RWPE1 (cell line): Measurements from ENCODE around the gene CUEDC2.

Experiments used
- CTCF ChIA-PET: fragments of 350-600 bp; sonication (Branson Sonifier 250); formaldehyde crosslinking; extraction: SDS; loops from one replicate; lab custom pipeline; 2021; lab: Yijun Ruan, JAX
- POLR2A ChIA-PET: fragments of 400-600 bp; formaldehyde crosslinking; extraction: SDS; loops from one replicate; lab custom pipeline; 2020; ENCODE audit warnings: antibody characterized with exemption; ENCODE audit not compliant: low non-redundant PET; lab: Yijun Ruan, JAX
- DNase-seq: peaks from one replicate; pipeline ENCODE4 v3.0.0; 2012; ENCODE audit warnings: low spot score
- H3K27ac ChIP-seq: fragments of 450-650 bp; 2 replicates; pipeline ENCODE4 v1.5.1; 2017
- CTCF ChIP-seq: fragments of 450-650 bp; conservative IDR thresholded peaks from 2 replicates; pipeline ENCODE4 v1.5.1; 2017; ENCODE audit warnings: low read depth, mild to moderate bottlenecking

Gene CUEDC2

GRCh38 chr10:102432162-102432950 is at the start of gene CUEDC2:
TSS of gene CUEDC2 (minus strand) at chr10:102432574. CDS start at chr10:102425188, 7,386 bp downstream.
- POLR2A ChIA-PET = interaction anchor here (0.6 to 1.4 kb wide), 4 partner anchors 9 to 18 kb away, joined by 3 to 12 read pairs (median 4); partner anchors contain the start of gene C10orf95
- CTCF ChIA-PET = interaction anchor here (0.6 to 1.7 kb wide), 9 partner anchors 9 to 377 kb away, joined by 3 to 8 read pairs (median 3); no protein-coding TSS in a partner anchor
- peak; percentile 95 for DNase-seq
- TF ChIP-seq CTCF = no peak
- H3K27ac ChIP-seq = peak within 1 kb of the TSS; percentile 84

DNA sequence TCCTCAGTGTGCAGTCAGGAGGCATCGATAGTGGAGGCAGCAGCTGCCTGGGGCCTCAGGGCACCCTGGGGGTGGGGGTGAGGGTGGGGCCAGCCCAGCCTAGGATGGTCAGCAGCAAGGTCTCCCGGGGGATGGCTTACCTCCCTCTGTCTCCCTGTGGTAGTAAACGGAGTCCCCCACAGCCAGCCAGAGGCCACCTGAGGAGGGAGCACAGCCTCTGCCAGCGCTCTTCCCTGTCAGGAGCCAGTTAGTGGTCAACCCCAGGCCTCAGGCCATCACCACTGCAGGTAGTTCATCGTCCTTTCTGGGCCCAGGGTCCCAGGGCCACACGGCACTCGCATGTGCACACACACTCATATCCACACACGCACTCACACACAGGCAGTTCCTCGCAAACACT is 48.0 kb upstream of the CUEDC2 start:
- DNase-seq = no peak
- CTCF ChIA-PET = interaction anchor here (1.5 to 2.0 kb wide), 2 partner anchors 77 to 103 kb away, joined by 5 to 9 read pairs; no protein-coding TSS in a partner anchor
- no peak for TF ChIP-seq CTCF
- peak overlapping the region; percentile 47 for H3K27ac ChIP-seq
- POLR2A ChIA-PET = no interaction called here

DNA sequence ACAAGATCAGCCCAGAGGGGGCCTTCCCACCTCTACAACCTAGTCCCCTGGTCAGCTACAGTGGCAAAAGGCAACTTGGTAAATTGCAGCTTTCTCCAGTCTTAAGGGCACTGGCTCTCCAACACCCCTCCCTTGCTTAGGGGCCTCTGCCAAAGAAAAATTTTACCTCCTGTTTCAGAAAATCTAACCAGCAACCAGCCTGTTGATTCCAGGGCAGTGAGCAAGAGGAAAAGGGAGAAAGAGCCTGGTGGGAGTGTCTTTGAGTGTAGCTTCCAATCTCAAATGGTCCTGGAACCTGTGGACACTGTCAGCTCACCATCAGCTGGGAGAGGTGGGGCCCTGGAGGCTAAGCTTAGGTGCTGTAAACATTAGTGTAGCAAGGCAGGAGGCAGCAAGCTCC is 47.3 kb upstream of the CUEDC2 start:
- TF ChIP-seq CTCF = no peak
- no peak for DNase-seq
- CTCF ChIA-PET = interaction anchor here (0.6 to 2.0 kb wide), 20 partner anchors 9 to 249 kb away, joined by 3 to 14 read pairs (median 4); partner anchors contain the start of genes CUEDC2, FBXL15 and NFKB2
- H3K27ac ChIP-seq = peak overlapping the region; percentile 47
- POLR2A ChIA-PET = no interaction called here

GRCh38 chr10:102476466-102477141 is 44.2 kb upstream of the CUEDC2 start:
- DNase-seq = no peak
- peak overlapping the region; percentile 47 for H3K27ac ChIP-seq

DNA sequence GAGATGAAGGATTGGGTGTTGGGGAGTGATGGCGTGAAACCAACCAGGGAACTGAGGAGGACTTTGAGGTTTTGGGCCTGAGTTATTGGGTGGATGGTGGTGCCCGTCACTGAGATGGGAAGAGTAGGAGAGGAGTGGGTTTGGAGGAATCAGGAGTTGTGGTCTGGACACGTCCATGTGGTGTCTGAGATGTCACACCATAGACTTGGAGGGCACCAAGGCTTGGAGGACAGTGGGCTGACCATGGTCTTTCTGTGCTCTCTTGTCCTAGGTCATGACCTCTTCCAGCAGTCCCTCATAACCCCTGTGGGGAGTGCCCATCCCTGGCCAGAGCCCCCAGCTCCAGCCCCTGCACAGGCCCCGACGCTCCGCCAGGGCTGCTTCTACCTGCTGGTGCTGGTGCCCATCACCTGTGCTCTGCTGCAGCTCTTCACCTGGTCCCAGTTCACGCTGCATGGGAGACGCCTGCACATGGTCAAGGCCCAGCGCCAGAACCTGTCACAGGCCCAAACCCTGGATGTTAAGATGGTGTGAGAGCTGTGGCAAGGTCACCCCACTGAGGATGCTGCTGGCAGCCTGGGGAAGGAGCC is 43.2 kb upstream of the CUEDC2 start:
- TF ChIP-seq CTCF = no peak
- no peak overlapping the region for H3K27ac ChIP-seq
- ChIA-PET CTCF (interaction anchor here (0.6 to 0.7 kb wide), 2 partner anchors 82 to 246 kb away, joined by 3 to 7 read pairs; no protein-coding TSS in a partner anchor), POLR2A (interaction anchor here (0.7 kb wide), 1 partner anchor 132 kb away, joined by 11 read pairs; no protein-coding TSS in a partner anchor)
- no peak for DNase-seq

More at GRCh38 chr10:102476466-102477141, 44.2 kb upstream of the CUEDC2 start:
- no peak for TF ChIP-seq CTCF
- CTCF ChIA-PET = interaction anchor here (0.6 to 0.7 kb wide), 2 partner anchors 9 to 21 kb away, joined by 4 to 5 read pairs; no protein-coding TSS in a partner anchor
- POLR2A ChIA-PET = no interaction called here
